Transverse colon (tissue), 4 donors: ENCODE measurements around the gene SOCS3.

Source experiments
- EP300 ChIP-seq: sonication (generic); formaldehyde crosslinking; IDR thresholded peaks from one replicate; pipeline ENCODE4 v1.6.1; 2017; ENCODE audit warnings: antibody characterized with exemption, low read depth
- POLR2A ChIP-seq: fragments of 450-650 bp; IDR thresholded peaks from one replicate; pipeline ENCODE4 v1.6.1; 2016; ENCODE audit warnings: antibody characterized with exemption, mild to moderate bottlenecking, moderate library complexity
- POLR2AphosphoS5 ChIP-seq, 3 donors: sonication (generic); formaldehyde crosslinking; IDR thresholded peaks; one replicate each; pipeline ENCODE4 v1.6.1; 2016; ENCODE audit warnings: antibody characterized with exemption in 3 of 3
- TF ChIP-seq, protein P1 (sequence below), 5 experiments: fragments of 200-600 bp in 3 of 5; fragments of 450-650 bp in 2 of 5; sonication (generic) in 3 of 5; IDR thresholded peaks; 1 replicate in 2 of 5; 2 replicates in 3 of 5; pipeline ENCODE4 v1.5.1; 2016 to 2017; ENCODE audit warnings: antibody characterized with exemption in 5 of 5, inconsistent platforms in 3 of 5, mild to moderate bottlenecking in 2 of 5, moderate library complexity in 1 of 5

- TF ChIP-seq, protein P1, sequence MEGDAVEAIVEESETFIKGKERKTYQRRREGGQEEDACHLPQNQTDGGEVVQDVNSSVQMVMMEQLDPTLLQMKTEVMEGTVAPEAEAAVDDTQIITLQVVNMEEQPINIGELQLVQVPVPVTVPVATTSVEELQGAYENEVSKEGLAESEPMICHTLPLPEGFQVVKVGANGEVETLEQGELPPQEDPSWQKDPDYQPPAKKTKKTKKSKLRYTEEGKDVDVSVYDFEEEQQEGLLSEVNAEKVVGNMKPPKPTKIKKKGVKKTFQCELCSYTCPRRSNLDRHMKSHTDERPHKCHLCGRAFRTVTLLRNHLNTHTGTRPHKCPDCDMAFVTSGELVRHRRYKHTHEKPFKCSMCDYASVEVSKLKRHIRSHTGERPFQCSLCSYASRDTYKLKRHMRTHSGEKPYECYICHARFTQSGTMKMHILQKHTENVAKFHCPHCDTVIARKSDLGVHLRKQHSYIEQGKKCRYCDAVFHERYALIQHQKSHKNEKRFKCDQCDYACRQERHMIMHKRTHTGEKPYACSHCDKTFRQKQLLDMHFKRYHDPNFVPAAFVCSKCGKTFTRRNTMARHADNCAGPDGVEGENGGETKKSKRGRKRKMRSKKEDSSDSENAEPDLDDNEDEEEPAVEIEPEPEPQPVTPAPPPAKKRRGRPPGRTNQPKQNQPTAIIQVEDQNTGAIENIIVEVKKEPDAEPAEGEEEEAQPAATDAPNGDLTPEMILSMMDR (IDR thresholded peaks at IDR 0.05): no peak
- no peak for TF ChIP-seq EP300
- no peak for TF ChIP-seq POLR2A
- TF ChIP-seq POLR2AphosphoS5 (IDR thresholded peaks at IDR 0.05): no peak
These were observed 4.7 kb downstream of the SOCS3 start for GRCh38 chr17:78355045-78355641.
